Caco-2 (cell line): ENCODE measurements around the gene BCDIN3D. TPM values are rescaled to one million over a fixed set of nuclear protein-coding genes. Genes with fewer than 3 reads are reported as not detected.

ENCODE experiments used
- BruUV-seq: library from RNA; stranded (reverse); fragments of 400-500 nt; replicated peaks from 2 replicates; lab custom pipeline; 2021; lab: Mats Ljungman, UMichigan
- CTCF ChIA-PET: fragments of 300-600 bp; sonication (Branson Sonifier 250); formaldehyde crosslinking; loops from one replicate; lab custom pipeline; 2022; ENCODE audit warnings: antibody characterized with exemption; lab: Charles Lee
- POLR2A ChIA-PET: fragments of 300-600 bp; sonication (Branson Sonifier 250); formaldehyde crosslinking; loops from one replicate; lab custom pipeline; 2022; ENCODE audit warnings: antibody characterized with exemption; lab: Charles Lee
- DNase-seq, 2 experiments: peaks; one replicate each; pipeline versions ENCODE4 v3.0.0 to v3.0.0-alpha.2; 2020 to 2022
- H3K27me3 ChIP-seq: replicated peaks from 2 replicates; pipeline ENCODE4 v1.6.0; 2011; ENCODE audit warnings: low read length; ENCODE audit not compliant: control insufficient read depth, insufficient read depth
- H3K36me3 ChIP-seq: 2 replicates; pipeline ENCODE4 v1.5.1; 2011; ENCODE audit warnings: low read length; ENCODE audit not compliant: control insufficient read depth, insufficient read depth
- H3K4me1 ChIP-seq: fragments of 250-450 bp; sonication (Bioruptor Pico); 2 replicates; pipeline ENCODE4 v1.5.1; 2020; ENCODE audit warnings: mild to moderate bottlenecking
- H3K4me3 ChIP-seq: 2 replicates; pipeline ENCODE4 v1.5.1; 2011; ENCODE audit warnings: low read depth, mild to moderate bottlenecking, control low read depth, low read length
- H3K9me3 ChIP-seq: fragments of 250-450 bp; sonication (Bioruptor Pico); 2 replicates; pipeline ENCODE4 v1.5.1; 2020; ENCODE audit warnings: mild to moderate bottlenecking, moderate library complexity
- H3K27ac Mint-ChIP-seq: one replicate; pipeline ENCODE4 v1.8.0; 2022; ENCODE audit warnings: mixed read lengths; ENCODE audit not compliant: unreplicated experiment
- H3K27me3 Mint-ChIP-seq: one replicate; pipeline ENCODE4 v1.8.0; 2022; ENCODE audit warnings: mixed read lengths; ENCODE audit not compliant: insufficient read depth, unreplicated experiment
- H3K36me3 Mint-ChIP-seq: one replicate; pipeline ENCODE4 v1.8.0; 2022; ENCODE audit warnings: mild to moderate bottlenecking, mixed read lengths; ENCODE audit not compliant: insufficient read depth, unreplicated experiment
- H3K4me1 Mint-ChIP-seq: one replicate; pipeline ENCODE4 v1.8.0; 2022; ENCODE audit warnings: low read depth, mixed read lengths; ENCODE audit not compliant: unreplicated experiment
- H3K4me3 Mint-ChIP-seq: one replicate; pipeline ENCODE4 v1.8.0; 2022; ENCODE audit warnings: mild to moderate bottlenecking, moderate library complexity, mixed read lengths; ENCODE audit not compliant: unreplicated experiment
- H3K9me3 Mint-ChIP-seq: one replicate; pipeline ENCODE4 v1.8.0; 2022; ENCODE audit warnings: mixed read lengths; ENCODE audit not compliant: unreplicated experiment
- CTCF ChIP-seq, 2 experiments: fragments of 200-600 bp in 1 of 2; IDR thresholded peaks; 1 replicate in 1 of 2; 2 replicates in 1 of 2; pipeline versions ENCODE4 v1.5.1 to v1.8.0; 2011 to 2022; ENCODE audit warnings: antibody characterized with exemption in 1 of 2, control low read depth in 1 of 2, inconsistent platforms in 1 of 2, low read depth in 1 of 2, low read length in 1 of 2, mild to moderate bottlenecking in 1 of 2, moderate library complexity in 1 of 2; ENCODE audit not compliant: insufficient read depth in 1 of 2, severe bottlenecking in 1 of 2, unreplicated experiment in 1 of 2
- intact Hi-C: fragments of 100-400 bp; cut with micrococcal nuclease; formaldehyde crosslinking; loops from one replicate; pipeline ENCODE4 v1.10.0; 2022; ENCODE audit not compliant: unreplicated experiment
- total RNA-seq: library from RNA; stranded (reverse); gene quantifications from 2 replicates; pipeline ENCODE4 v1.2.3, GENCODE V29; 2022

The BCDIN3D gene
- total RNA-seq, 1 experiment from 2014 or later = 6.6 TPM

- intact Hi-C loops = no loop called here
- ChIA-PET POLR2A (no interaction called here), CTCF (no interaction called here)
- Histone ChIP-seq H3K4me1 (no peaks in the 10 kb centered on the region), H3K36me3 (no peaks in the 10 kb centered on the region; the same call in 1 of the 2 replicates), H3K27me3 (no peaks in the 10 kb centered on the region), H3K4me3 (no peak overlapping the region), H3K9me3 (no peaks in the 10 kb centered on the region)
- no peak for DNase-seq
- Mint-ChIP-seq H3K27me3 (no peaks in the 10 kb centered on the region), H3K9me3 (no peaks in the 10 kb centered on the region), H3K4me1 (no peaks in the 10 kb centered on the region), H3K4me3 (no peak overlapping the region), H3K36me3 (peaks cover 9% of the 10 kb centered on the region), H3K27ac (no peak overlapping the region)
- BruUV-seq = no TSS peak
- TF ChIP-seq CTCF (IDR thresholded peaks at IDR 0.05; ENCODE audit: insufficient read depth in 1 of 2, low read depth in 1 of 2, low read length in 1 of 2, severe bottlenecking in 1 of 2, unreplicated experiment in 1 of 2) = no peak
These were observed 41.5 kb downstream of the BCDIN3D start for GRCh38 chr12:49801141-49802063.

- Mint-ChIP-seq H3K4me1 (no peaks in the 10 kb centered on the region), H3K27ac (no peak overlapping the region), H3K9me3 (no peaks in the 10 kb centered on the region), H3K27me3 (no peaks in the 10 kb centered on the region), H3K36me3 (peaks cover 9% of the 10 kb centered on the region), H3K4me3 (no peak overlapping the region)
- Histone ChIP-seq H3K36me3 (no peaks in the 10 kb centered on the region; the same call in 1 of the 2 replicates), H3K27me3 (no peaks in the 10 kb centered on the region), H3K4me1 (no peaks in the 10 kb centered on the region), H3K4me3 (no peak overlapping the region), H3K9me3 (no peaks in the 10 kb centered on the region)
- ChIA-PET CTCF (no interaction called here), POLR2A (no interaction called here)
- BruUV-seq = no TSS peak
- TF ChIP-seq CTCF (IDR thresholded peaks at IDR 0.05; ENCODE audit: insufficient read depth in 1 of 2, low read depth in 1 of 2, low read length in 1 of 2, severe bottlenecking in 1 of 2, unreplicated experiment in 1 of 2) = no peak
- no peak for DNase-seq
- intact Hi-C loops = no loop called here
These were observed 42.3 kb downstream of the BCDIN3D start for GRCh38 chr12:49800421-49801140.

- Histone ChIP-seq H3K9me3 (no peaks in the 10 kb centered on the region), H3K4me1 (no peaks in the 10 kb centered on the region), H3K4me3 (no peak overlapping the region), H3K27me3 (no peaks in the 10 kb centered on the region), H3K36me3 (no peaks in the 10 kb centered on the region)
- no peak for DNase-seq
- ChIA-PET CTCF (interaction anchor here (0.7 to 1.3 kb wide), 3 partner anchors 40 to 1550 kb away, joined by 3 to 4 read pairs (median 3); partner anchors contain the start of gene TMBIM6), POLR2A (no interaction called here)
- H3K4me1 Mint-ChIP-seq = no peaks in the 10 kb centered on the region
- no peak overlapping the region for H3K4me3 Mint-ChIP-seq
- H3K27me3 Mint-ChIP-seq = no peaks in the 10 kb centered on the region
- H3K9me3 Mint-ChIP-seq = no peaks in the 10 kb centered on the region
- no peak for TF ChIP-seq CTCF (IDR thresholded peaks at IDR 0.05; ENCODE audit: insufficient read depth in 1 of 2, low read depth in 1 of 2, low read length in 1 of 2, severe bottlenecking in 1 of 2, unreplicated experiment in 1 of 2)
- peaks cover 13% of the 10 kb centered on the region for H3K36me3 Mint-ChIP-seq
- no peak overlapping the region for H3K27ac Mint-ChIP-seq
- intact Hi-C loops = no loop called here
- BruUV-seq = no TSS peak
These were observed 44.0 kb downstream of the BCDIN3D start for GRCh38 chr12:49798934-49799333.
